Sciatic nerve (tissue), 1 donor: ENCODE results near the gene PWWP2A. TPM values are rescaled to one million over a fixed set of nuclear protein-coding genes. Genes with fewer than 3 reads are reported as not detected.

ENCODE experiments used
- total RNA-seq: library from RNA; stranded (reverse); fragmentation: NEBNext Ultra II Directional; extraction: Animal tissue kit (Norgen Biotek cat#: 25700); gene quantifications from one replicate; pipeline ENCODE4 v1.2.1, GENCODE V29; 2021
- donor health status: DM: no; HTN: no; CAD: no.

The PWWP2A gene
- total RNA-seq, 1 donor from 2014 or later: 26.6 TPM

Other genes starting within 250 kb of the PWWP2A start
- gene ADRA1B, start 203.0 kb downstream of the PWWP2A start, total RNA-seq: 1.6 TPM
- gene TTC1, start 110.3 kb downstream of the PWWP2A start, total RNA-seq: 47.2 TPM
- not detected for gene FABP6, start 110.1 kb upstream of the PWWP2A start, total RNA-seq
- 3.3 TPM for gene CCNJL, start 193.1 kb upstream of the PWWP2A start, total RNA-seq